Renal cortical epithelial cell (primary cell): Measurements from ENCODE around the gene SOX9. TPM values are rescaled to one million over a fixed set of nuclear protein-coding genes. Genes with fewer than 3 reads are reported as not detected.
"Not testable (repeated sequence)": the region's sequence is repeated elsewhere in the genome, so short reads cannot be mapped to it uniquely, and the experiment has no call there.

ENCODE experiments used
- DNase-seq: peaks from one replicate; pipeline ENCODE4 v3.0.0-alpha.2; 2011; ENCODE audit warnings: low read depth
- total RNA-seq: library from RNA; depleted of rRNA; stranded (reverse); fragments of >200 nt; gene quantifications from 2 replicates; pipeline ENCODE4 v1.2.3, GENCODE V29; 2014

SOX9 gene
- total RNA-seq, 1 donor from 2014 or later, result 12.9 TPM

DNA sequence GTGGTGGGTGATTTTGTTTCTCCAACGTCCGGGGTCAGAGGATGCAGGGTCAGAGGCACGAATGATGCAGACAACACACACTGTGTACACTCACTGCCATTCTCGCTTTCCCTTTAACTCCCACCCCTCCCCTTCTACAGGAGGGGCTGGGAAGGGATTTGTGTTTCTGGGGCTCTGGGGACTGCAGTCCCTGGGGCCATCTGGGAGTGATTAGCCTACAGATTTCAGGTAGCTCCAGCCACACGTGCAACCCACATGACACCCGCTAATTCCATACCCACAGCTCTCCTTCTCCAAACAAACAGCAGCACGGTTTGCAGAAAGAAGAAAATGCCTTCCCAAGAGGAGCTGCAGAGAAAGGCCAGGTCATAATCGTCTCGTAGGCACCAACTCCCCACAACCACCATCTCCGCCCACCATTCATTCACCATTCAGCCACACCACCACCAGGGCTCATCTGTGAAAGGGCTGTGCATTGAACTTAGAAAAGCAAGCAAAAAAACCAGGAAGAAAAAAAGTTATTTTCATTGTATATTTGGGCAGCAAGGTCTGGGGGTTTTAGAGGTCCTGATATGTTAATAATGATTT, 9.4 kb upstream of the SOX9 start:
- DNase-seq, result no peak

DNA sequence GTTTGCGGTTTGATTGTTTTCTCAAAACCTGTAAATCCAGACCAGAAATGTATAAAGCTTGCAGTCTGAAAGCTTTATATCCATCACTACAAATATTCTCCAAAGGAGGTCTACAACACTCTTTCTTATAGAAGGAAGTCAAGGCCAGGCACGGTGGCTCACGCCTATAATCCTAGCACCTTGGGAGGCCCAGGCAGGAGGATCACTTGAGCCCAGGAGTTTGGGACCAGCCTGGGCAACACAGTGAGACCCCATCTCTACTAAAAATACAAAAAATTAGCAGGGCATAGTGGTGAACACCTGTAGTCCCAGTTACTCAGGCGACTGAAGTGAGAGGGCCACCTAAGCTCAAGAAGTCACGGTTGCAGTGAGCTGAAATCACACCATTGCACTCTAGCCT, 8.9 kb upstream of the SOX9 start:
- not testable (repeated sequence) for DNase-seq

DNA sequence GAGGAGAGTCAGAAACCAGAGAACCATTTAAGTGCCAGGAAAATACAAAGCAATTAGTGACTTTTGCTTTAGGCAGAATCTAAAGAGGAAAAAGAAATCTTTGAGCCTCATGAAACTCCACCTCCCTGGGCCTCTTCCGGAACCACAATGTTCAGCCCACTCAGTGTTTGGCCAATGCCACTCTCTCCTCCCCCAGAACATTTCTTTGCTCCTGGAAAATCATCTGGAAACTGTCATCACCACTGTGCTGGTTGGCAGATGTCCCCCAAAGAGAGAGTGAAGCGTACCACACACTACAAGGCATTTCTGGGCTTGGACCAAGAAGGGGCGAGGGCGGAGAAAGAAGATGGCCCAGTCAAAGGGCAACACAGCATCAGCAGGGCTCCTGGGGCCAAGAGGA, 7.1 kb upstream of the SOX9 start:
- no peak for DNase-seq

DNA sequence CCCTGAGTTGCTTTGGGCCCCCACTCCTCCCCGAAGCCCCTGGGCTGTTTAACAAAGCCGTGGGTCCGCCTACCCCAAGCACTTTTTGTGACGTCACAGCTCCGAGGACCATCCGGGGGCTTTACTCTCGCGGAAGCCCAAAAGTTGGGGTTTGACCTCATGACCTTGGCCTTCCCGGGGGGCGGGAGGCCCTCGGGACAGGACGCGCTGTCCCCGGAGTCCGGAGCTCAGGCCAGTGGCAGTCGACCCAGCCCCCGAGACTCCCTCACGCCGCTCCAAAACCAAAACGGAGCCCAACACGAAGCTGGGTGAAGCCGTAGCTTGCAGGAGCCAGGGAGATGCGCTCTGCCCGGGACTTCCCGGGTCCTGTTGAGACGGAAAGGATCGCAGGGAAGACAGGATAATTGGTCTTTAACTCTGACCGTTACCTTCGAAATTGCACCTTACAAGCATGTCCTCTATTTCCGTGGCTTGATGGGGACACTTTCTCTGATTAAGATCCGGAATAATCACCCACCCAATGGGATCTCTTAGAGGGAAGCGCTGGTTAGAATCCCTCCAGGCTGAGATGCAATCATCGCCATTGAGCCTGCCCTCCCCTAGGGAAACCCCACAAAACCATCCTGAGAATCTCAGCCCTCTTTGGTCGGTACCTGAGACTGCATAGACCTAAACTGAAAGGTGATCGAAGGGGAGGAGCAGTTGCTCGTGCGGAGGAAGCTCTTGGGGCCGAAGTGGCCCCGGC, 4.9 kb upstream of the SOX9 start:
- DNase-seq, result no peak

DNA sequence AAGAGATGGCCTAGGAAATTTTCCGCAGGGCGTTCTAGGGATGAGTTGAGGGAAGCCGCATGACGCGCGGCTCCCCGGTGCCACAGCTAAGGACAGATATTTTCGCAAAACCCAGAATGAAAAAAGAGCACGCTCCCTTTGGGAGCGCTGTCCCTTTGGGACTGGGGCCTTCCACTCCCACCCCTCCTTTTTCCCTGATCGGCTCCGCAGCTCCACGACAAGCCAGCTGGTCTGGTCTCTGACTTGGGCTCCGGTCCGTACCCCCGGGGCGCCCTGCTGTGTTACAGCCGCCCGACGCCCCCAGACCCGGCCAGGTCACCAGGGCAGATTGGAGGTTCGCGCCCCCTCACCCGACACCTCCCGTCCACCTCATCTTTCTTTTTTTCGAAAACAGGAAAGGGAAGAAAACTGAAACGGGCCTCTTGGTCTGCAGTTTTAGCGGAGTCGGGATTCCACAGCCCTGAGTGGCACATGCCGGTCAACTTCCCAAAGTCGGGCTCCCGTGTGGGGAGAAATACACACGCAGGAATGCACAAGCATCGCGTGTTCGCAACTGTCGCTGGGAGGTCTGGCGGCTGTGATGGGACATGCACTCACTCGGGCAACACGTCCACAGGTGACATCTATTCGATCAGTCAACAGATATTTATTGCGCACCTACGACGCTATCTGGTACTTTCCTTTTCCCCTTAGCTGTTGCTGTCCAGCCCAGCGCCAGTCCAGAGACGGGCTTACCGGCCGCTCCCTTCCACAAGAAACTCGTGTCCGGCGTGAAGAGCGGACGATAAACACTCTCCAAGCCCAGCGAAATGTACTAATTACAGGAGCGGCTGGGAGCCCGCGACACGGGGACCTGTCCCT, 3.9 kb upstream of the SOX9 start:
- DNase-seq, result no peak

DNA sequence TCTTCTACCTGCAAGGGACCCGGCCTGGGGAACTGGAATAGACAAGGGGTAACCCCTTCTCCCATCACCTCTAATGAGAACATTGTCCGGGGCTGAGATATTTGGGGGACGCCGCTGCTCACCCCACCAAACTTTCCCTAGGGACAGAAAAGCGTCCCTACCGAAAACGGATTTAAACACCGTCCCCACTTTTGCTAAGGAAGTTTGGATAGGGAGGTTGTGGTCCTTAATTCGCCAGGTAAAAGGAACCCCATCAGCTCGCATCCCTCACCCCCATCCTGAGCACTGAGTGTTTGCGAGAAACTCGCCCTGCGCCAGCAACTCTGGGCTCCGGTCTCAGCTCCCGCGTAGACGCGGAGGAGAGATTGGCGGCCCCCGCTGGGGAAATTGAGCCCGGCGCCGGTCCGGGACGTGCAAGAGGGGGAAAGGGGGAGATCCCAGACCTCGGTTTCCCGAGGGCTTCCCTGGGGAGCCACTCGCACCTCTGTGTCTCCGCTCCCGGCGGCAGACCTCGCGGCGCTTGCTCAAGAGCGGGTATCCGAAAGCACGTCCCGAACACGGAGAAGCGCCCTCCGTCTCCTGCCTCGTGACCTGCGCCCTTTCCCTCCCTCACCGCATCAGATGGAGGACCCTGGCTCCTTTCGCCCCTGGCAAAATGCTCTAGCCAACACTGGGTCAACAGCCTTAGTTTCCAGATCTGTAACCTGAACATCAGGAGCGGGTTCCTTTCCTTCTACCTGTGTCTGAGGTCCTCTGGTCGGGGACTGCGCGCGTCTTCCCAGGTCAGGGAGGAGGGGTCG, 3.1 kb upstream of the SOX9 start:
- no peak for DNase-seq

DNA sequence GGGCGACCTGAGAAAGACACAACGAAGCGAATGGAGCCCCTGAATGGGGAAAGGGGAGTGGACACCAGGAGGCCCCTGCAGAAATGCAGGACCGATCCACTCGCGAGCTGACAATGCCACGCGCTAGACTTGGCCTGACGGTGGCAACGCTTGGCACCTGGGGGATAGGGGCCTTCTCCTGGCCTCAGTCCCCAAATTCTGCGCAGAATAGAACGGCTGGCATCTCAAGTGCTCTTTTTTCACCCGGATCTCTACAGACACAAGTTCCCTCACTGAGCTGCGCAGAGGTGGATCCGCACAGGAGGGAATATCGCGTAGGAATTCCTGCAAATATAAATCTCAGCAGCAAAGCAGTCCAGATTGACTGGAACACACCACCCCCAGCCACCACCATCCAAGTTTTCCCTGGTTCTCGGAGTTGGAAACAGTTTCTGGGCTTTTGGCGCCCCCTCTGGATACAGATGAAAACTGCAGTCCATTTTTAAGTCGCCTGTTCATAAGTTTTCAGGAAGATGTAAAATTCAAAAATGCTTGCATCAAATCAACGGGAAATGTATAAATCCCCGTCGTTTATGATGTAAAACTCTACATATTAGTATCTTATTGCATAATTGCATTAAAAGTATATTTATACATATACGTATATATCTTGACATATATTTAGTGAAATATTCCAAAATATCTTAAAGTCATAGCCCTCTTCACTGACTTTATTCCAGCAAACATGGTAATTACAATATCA, 2.3 kb upstream of the SOX9 start:
- DNase-seq, result peak; percentile 75

DNA sequence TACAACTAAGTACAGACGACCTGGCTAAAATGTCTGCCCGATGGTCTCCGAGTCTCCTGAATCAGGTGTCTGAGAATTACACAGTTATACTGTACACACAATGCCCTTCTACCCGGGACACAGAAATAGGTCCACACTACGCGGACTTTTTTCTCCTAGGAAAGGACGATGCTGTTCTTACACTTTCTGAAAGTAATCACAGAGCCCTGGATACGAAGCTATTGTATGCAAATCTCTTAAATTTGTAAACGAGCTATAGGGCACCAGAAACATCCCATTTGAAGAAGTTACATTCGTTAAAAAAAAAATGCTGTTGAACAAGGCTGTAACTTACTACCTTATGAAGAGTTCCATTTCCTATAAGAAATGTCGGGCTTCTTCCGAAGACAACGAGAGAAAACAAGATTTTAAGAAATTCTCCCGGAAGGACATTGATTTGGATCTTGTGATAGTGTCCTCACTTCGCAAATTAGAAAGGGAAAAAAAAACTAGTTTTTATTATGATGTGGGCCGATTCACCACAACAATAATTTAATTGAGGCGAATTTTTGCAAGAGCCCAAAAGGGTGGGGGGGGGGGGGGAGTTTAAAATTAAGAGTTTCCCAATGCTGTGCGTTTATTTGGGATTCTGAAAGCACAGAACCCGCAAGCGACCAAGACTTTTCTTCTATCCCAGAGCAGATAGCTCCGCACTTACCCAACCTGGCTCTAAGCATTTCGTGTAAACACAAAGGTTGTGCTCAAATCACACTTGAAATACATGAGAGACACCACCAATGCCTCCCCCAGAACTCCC, 1.5 kb upstream of the SOX9 start:
- DNase-seq, result no peak

DNA sequence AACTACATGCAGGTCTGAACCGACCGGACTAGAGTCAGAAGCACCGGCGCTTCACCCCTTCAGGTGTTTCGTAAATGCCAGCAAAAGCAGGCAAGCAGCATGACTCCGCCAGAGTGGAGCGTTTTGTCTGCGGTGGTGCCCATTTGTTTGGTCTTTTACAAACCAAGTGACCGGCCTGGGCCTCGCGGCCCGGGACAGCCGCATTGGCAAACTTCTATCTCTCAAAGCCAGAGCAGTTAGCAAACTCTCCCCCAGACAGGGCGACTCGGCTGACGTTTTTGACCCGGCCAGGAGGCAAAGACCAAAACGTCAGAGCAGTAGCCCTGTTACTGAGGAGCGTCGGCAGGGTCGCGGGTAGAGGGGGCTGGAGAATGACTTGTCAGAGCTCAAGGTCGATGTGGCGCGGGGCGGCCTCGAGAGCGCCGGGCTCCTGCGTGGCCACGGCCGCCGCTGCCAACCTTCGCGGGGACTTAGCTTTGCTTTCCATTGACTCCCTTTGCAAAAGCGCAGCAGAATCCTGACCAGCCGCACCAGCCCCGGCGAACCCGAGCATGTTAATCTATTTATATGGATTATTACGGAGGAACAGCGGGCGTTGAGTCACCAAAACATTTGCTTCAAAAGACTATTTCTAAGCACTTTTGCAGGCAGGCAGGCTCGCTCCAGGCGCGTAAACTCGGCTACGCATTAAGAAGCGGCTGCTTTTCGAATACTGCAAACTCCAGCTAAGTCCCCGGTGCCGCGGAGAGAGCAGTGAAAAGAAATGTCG, 763 bp upstream of the SOX9 start:
- peak; percentile 49 for DNase-seq

DNA sequence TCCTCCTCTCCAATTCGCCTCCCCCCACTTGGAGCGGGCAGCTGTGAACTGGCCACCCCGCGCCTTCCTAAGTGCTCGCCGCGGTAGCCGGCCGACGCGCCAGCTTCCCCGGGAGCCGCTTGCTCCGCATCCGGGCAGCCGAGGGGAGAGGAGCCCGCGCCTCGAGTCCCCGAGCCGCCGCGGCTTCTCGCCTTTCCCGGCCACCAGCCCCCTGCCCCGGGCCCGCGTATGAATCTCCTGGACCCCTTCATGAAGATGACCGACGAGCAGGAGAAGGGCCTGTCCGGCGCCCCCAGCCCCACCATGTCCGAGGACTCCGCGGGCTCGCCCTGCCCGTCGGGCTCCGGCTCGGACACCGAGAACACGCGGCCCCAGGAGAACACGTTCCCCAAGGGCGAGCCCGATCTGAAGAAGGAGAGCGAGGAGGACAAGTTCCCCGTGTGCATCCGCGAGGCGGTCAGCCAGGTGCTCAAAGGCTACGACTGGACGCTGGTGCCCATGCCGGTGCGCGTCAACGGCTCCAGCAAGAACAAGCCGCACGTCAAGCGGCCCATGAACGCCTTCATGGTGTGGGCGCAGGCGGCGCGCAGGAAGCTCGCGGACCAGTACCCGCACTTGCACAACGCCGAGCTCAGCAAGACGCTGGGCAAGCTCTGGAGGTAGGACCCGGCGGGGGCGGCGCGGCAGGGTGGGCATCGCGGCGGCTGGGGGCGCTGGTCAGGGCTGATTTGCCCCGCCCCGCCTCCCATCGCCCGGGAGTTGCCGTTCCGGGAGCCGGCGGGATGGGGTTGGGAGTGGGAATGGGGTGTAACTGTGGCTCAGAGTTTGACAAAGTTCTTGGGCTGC, 567 bp downstream of the SOX9 start:
- peak; percentile 26 for DNase-seq

DNA sequence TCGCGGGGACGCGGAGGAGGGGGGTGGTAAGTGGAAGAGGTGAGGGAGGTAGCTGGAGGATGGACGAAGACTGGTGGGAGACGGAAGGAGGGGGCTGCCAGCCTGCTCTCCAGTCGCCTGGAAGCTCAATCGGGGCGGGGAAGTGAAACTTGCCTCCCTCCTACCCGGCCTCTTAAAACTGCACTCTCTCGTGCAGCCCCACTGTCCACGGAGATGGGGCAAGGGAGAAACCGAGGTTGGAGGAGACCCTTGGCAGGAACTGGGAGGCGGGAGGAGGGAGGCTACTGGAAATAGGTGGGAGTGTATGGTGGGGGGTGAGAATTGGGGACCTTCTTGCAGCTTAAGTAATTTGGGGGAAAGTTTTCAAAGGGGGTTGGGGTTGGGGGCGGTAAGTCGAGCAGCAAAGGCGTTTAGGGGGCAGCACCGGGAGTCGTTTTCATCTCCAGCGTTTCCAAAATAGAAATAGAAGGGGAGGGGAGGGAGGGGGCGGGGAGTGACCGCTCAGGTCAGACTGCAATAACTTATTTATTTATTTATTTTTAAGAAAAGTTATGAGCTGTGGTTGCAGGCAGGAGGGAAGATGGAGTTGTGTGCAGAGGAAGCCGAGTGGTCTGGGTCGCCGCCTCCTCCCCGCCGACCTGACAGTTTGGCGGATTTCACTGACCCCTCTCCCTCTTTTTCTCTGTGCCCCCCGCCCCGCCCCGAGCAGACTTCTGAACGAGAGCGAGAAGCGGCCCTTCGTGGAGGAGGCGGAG, 1.4 kb downstream of the SOX9 start:
- DNase-seq, result no peak

DNA sequence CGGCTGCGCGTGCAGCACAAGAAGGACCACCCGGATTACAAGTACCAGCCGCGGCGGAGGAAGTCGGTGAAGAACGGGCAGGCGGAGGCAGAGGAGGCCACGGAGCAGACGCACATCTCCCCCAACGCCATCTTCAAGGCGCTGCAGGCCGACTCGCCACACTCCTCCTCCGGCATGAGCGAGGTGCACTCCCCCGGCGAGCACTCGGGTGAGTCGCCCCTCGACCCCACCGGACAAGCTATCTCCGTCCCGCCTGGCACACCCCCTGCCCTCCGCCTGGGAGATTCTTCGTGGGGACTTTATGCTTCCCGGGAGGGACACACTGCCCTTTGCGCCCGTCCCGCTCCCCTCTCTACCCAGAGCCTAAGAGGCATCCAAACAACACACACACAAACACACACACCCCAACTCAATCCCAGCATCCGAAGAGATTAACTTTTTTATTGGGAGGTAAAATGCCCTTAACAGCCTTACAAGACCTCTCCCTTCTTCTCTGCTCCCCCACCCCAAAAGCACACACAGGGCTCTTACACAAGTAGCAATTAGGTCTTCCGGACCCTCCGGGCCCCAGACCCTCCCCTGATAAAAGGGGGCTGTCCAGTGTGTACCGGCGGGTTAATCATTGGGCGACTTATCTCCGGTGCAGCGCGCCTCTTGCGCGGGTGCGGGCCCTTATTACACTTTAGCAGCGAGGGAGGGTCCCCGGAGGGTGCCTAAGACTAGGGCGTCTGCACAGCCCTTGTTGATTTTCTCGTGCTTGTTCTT, 2.1 kb downstream of the SOX9 start:
- no peak for DNase-seq

DNA sequence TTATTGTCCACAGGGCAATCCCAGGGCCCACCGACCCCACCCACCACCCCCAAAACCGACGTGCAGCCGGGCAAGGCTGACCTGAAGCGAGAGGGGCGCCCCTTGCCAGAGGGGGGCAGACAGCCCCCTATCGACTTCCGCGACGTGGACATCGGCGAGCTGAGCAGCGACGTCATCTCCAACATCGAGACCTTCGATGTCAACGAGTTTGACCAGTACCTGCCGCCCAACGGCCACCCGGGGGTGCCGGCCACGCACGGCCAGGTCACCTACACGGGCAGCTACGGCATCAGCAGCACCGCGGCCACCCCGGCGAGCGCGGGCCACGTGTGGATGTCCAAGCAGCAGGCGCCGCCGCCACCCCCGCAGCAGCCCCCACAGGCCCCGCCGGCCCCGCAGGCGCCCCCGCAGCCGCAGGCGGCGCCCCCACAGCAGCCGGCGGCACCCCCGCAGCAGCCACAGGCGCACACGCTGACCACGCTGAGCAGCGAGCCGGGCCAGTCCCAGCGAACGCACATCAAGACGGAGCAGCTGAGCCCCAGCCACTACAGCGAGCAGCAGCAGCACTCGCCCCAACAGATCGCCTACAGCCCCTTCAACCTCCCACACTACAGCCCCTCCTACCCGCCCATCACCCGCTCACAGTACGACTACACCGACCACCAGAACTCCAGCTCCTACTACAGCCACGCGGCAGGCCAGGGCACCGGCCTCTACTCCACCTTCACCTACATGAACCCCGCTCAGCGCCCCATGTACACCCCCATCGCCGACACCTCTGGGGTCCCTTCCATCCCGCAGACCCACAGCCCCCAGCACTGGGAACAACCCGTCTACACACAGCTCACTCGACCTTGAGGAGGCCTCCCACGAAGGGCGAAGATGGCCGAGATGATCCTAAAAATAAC, 3.0 kb downstream of the SOX9 start:
- no peak for DNase-seq

DNA sequence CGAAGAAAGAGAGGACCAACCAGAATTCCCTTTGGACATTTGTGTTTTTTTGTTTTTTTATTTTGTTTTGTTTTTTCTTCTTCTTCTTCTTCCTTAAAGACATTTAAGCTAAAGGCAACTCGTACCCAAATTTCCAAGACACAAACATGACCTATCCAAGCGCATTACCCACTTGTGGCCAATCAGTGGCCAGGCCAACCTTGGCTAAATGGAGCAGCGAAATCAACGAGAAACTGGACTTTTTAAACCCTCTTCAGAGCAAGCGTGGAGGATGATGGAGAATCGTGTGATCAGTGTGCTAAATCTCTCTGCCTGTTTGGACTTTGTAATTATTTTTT, 3.6 kb downstream of the SOX9 start:
- DNase-seq, result no peak

DNA sequence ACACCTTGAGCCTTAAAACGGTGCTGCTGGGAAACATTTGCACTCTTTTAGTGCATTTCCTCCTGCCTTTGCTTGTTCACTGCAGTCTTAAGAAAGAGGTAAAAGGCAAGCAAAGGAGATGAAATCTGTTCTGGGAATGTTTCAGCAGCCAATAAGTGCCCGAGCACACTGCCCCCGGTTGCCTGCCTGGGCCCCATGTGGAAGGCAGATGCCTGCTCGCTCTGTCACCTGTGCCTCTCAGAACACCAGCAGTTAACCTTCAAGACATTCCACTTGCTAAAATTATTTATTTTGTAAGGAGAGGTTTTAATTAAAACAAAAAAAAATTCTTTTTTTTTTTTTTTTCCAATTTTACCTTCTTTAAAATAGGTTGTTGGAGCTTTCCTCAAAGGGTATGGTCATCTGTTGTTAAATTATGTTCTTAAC, 4.4 kb downstream of the SOX9 start:
- no peak for DNase-seq

DNA sequence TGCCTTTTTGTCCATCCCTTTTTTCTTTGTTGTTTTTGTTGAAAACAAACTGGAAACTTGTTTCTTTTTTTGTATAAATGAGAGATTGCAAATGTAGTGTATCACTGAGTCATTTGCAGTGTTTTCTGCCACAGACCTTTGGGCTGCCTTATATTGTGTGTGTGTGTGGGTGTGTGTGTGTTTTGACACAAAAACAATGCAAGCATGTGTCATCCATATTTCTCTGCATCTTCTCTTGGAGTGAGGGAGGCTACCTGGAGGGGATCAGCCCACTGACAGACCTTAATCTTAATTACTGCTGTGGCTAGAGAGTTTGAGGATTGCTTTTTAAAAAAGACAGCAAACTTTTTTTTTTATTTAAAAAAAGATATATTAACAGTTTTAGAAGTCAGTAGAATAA, 4.9 kb downstream of the SOX9 start:
- DNase-seq, result peak; percentile 25
